Muscle of leg (tissue), 11 donors: ENCODE data around the gene SLC38A10. TPM values are rescaled to one million over a fixed set of nuclear protein-coding genes. Genes with fewer than 3 reads are reported as not detected.
A peak's percentile ranks its signal among the peaks of the same experiment; 100 is the strongest.

ENCODE experiments used
- DNase-seq: peaks from one replicate; pipeline ENCODE4 v3.0.0; 2013
- H3K27ac ChIP-seq: one replicate; pipeline ENCODE4 v1.5.1; 2013; ENCODE audit warnings: mild to moderate bottlenecking, low read length, control low read depth
- H3K27me3 ChIP-seq: one replicate; pipeline ENCODE4 v1.6.1; 2013; ENCODE audit warnings: low read length; ENCODE audit not compliant: control insufficient read depth, insufficient read depth
- H3K36me3 ChIP-seq: one replicate; pipeline ENCODE4 v1.6.1; 2013; ENCODE audit warnings: low read length; ENCODE audit not compliant: control insufficient read depth, insufficient read depth
- H3K4me1 ChIP-seq: one replicate; pipeline ENCODE4 v1.6.1; 2013; ENCODE audit warnings: low read length; ENCODE audit not compliant: control insufficient read depth, insufficient read depth
- H3K4me3 ChIP-seq: one replicate; pipeline ENCODE4 v1.5.1; 2013; ENCODE audit warnings: low read length, control low read depth
- H3K9me3 ChIP-seq: replicated peaks from 2 replicates; pipeline ENCODE4 v1.6.1; 2013; ENCODE audit warnings: low read depth, low read length; ENCODE audit not compliant: control insufficient read depth
- WGBS: methylation state at CpG from one replicate; pipeline ENCODE4 v1.1.5; 2013; ENCODE audit warnings: missing lambda C conversion rate; ENCODE audit not compliant: insufficient coverage; 5-methylcytosine and 5-hydroxymethylcytosine counted together
- polyA plus RNA-seq, 8 donors: library from polyadenylated mRNA; unstranded; fragments of 120-200 nt; gene quantifications; one replicate each; pipeline versions ENCODE4 v1.2.1 to v1.2.3, GENCODE V29; 2013; ENCODE audit warnings: inconsistent platforms in 1 of 8, low replicate concordance in 1 of 8; ENCODE audit not compliant: insufficient read length in 8 of 8, insufficient read depth in 1 of 8
- total RNA-seq: library from RNA; stranded (reverse); fragments of 120-200 nt; gene quantifications from one replicate; pipeline ENCODE4 v1.2.4, GENCODE V29; 2013

Gene SLC38A10
- total and polyA plus RNA-seq, 9 donors: 36.7 to 60.1 (median 51.5) TPM

GRCh38 chr17:81304196-81305015, 9.3 kb upstream of the SLC38A10 start:
- WGBS: 86% methylated on average over 38 of the region's 39 CpGs
- DNase-seq: no peak

GRCh38 chr17:81303385-81303784, 8.3 kb upstream of the SLC38A10 start:
- H3K36me3 ChIP-seq: no peaks in the 10 kb centered on the region
- 82% methylated on average over 7 of the region's 11 CpGs for WGBS
- peaks cover 13% of the 10 kb centered on the region for H3K4me1 ChIP-seq
- DNase-seq: no peak
- peaks cover 3% of the 10 kb centered on the region for H3K27me3 ChIP-seq
- H3K9me3 ChIP-seq: no peaks in the 10 kb centered on the region
- H3K4me3 ChIP-seq: no peak overlapping the region
- H3K27ac ChIP-seq: no peak overlapping the region

More at GRCh38 chr17:81304196-81305015, 9.3 kb upstream of the SLC38A10 start:
- H3K9me3 ChIP-seq: no peaks in the 10 kb centered on the region
- no peak overlapping the region for H3K4me3 ChIP-seq
- H3K36me3 ChIP-seq: no peaks in the 10 kb centered on the region
- H3K27ac ChIP-seq: no peak overlapping the region
- H3K4me1 ChIP-seq: peaks cover 19% of the 10 kb centered on the region
- H3K27me3 ChIP-seq: peaks cover 3% of the 10 kb centered on the region

GRCh38 chr17:81302861-81303333, 7.8 kb upstream of the SLC38A10 start:
- Histone ChIP-seq H3K4me3 (no peak overlapping the region), H3K27me3 (peaks cover 3% of the 10 kb centered on the region), H3K36me3 (no peaks in the 10 kb centered on the region), H3K4me1 (peaks cover 13% of the 10 kb centered on the region), H3K27ac (no peak overlapping the region), H3K9me3 (no peaks in the 10 kb centered on the region)
- no peak for DNase-seq
- 61% methylated on average over 8 of the region's 15 CpGs for WGBS

- Histone ChIP-seq H3K27me3 (peaks cover 3% of the 10 kb centered on the region), H3K27ac (no peak overlapping the region), H3K4me1 (peaks cover 13% of the 10 kb centered on the region), H3K36me3 (no peaks in the 10 kb centered on the region), H3K9me3 (no peaks in the 10 kb centered on the region), H3K4me3 (no peak overlapping the region)
- 65% methylated on average over 3 of the region's 10 CpGs for WGBS
- no peak for DNase-seq
Observed at GRCh38 chr17:81302324-81302723, 7.2 kb upstream of the SLC38A10 start.

- 42% methylated on average over 22 of the region's 37 CpGs for WGBS
- H3K4me3 ChIP-seq: no peak overlapping the region
- H3K9me3 ChIP-seq: no peaks in the 10 kb centered on the region
- DNase-seq: no peak
- no peak overlapping the region for H3K27ac ChIP-seq
- peaks cover 3% of the 10 kb centered on the region for H3K27me3 ChIP-seq
- no peaks in the 10 kb centered on the region for H3K36me3 ChIP-seq
- H3K4me1 ChIP-seq: peaks cover 13% of the 10 kb centered on the region
Observed at GRCh38 chr17:81301195-81302144, 6.4 kb upstream of the SLC38A10 start.

- Histone ChIP-seq H3K36me3 (no peaks in the 10 kb centered on the region), H3K4me3 (no peak overlapping the region), H3K27me3 (peaks cover 3% of the 10 kb centered on the region), H3K9me3 (no peaks in the 10 kb centered on the region), H3K4me1 (peaks cover 18% of the 10 kb centered on the region), H3K27ac (no peak overlapping the region)
- 94% methylated on average over 12 of the region's 19 CpGs for WGBS
- no peak for DNase-seq
Observed at GRCh38 chr17:81300586-81301155, 5.6 kb upstream of the SLC38A10 start.

GRCh38 chr17:81299846-81300585, 4.9 kb upstream of the SLC38A10 start:
- Histone ChIP-seq H3K9me3 (no peaks in the 10 kb centered on the region), H3K27me3 (peaks cover 3% of the 10 kb centered on the region)
- 76% methylated on average over 16 of the region's 19 CpGs for WGBS

GRCh38 chr17:81298991-81299738, 4.1 kb upstream of the SLC38A10 start:
- H3K36me3 ChIP-seq: no peaks in the 10 kb centered on the region
- peak overlapping the region; percentile 6 for H3K27ac ChIP-seq
- DNase-seq: no peak
- peaks cover 3% of the 10 kb centered on the region for H3K27me3 ChIP-seq
- WGBS: 46% methylated on average over 13 of the region's 15 CpGs
- no peak overlapping the region for H3K4me3 ChIP-seq
- H3K9me3 ChIP-seq: no peaks in the 10 kb centered on the region
- peaks cover 23% of the 10 kb centered on the region for H3K4me1 ChIP-seq

More at GRCh38 chr17:81299846-81300585, 4.9 kb upstream of the SLC38A10 start:
- Histone ChIP-seq H3K27ac (peak overlapping the region; percentile 7), H3K36me3 (no peaks in the 10 kb centered on the region), H3K4me1 (peaks cover 20% of the 10 kb centered on the region), H3K4me3 (no peak overlapping the region)
- DNase-seq: no peak
